Large intestine (tissue), 3 donors: ENCODE measurements around the gene PEPD. TPM values are rescaled to one million over a fixed set of nuclear protein-coding genes. Genes with fewer than 3 reads are reported as not detected.

ENCODE experiments used
- DNase-seq, 2 donors: peaks; one replicate each; pipeline versions ENCODE4 v3.0.0 to v3.0.0-alpha.2; 2013
- H3K27ac ChIP-seq: one replicate; pipeline ENCODE4 v1.5.1; 2013; ENCODE audit warnings: low read length
- H3K27me3 ChIP-seq: 2 replicates; pipeline ENCODE4 v1.6.1; 2013; ENCODE audit warnings: low read length; ENCODE audit not compliant: control insufficient read depth, insufficient read depth
- H3K36me3 ChIP-seq: 2 replicates; pipeline ENCODE4 v1.6.1; 2013; ENCODE audit warnings: low read length; ENCODE audit not compliant: control insufficient read depth, insufficient read depth
- H3K4me1 ChIP-seq: one replicate; pipeline ENCODE4 v1.6.1; 2013; ENCODE audit warnings: low read length; ENCODE audit not compliant: control insufficient read depth, insufficient read depth
- H3K4me3 ChIP-seq: one replicate; pipeline ENCODE4 v1.5.1; 2013; ENCODE audit warnings: low read length
- H3K9me3 ChIP-seq: one replicate; pipeline ENCODE4 v1.6.1; 2013; ENCODE audit warnings: mild to moderate bottlenecking, low read depth, low read length, moderate library complexity; ENCODE audit not compliant: control insufficient read depth
- WGBS: methylation state at CpG from one replicate; pipeline ENCODE4 v1.1.5; 2013; ENCODE audit warnings: low lambda C conversion rate; ENCODE audit not compliant: insufficient coverage; 5-methylcytosine and 5-hydroxymethylcytosine counted together
- polyA plus RNA-seq: library from polyadenylated mRNA; unstranded; fragments of 120-200 nt; gene quantifications from one replicate; pipeline ENCODE4 v1.2.1, GENCODE V29; 2013

Gene PEPD
- polyA plus RNA-seq, 1 donor, result 216 TPM

DNA sequence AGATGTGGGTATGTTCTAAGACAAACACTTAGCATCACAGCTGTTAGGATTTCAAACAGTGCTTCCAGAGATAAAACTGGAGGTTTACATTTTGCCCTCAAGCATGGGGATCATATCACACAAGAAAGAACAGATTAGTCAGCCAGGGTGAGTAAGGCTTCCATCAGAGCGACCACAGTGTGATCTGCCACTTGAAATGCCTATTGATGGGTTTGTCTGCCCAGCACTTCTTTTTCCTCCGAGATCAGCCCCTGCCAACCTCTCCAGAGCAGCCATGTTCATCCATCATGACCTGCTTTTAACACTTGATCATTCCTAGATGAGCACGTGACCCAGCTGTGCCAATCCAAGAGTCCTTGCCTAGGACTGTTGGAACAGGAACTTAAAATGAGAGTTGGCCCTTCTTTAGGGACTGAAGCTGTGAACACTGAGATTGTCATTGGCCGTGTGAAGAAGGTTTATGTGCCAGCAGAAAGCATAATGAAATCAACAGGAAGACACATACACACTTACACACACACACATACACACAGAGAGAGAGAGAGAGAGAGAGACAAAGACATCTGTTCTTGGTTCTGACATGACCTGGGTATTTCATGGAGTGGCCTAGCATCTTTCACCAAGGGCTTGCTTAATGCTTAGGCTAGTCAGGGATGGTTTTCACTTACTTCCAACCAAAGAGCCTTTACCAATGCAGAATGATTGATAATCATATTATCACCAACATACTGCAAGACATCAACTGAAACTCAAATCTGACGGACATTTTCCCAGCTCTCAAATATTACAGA lies 153.3 kb downstream of the PEPD start:
- Histone ChIP-seq H3K27ac (peak overlapping the region; percentile 75), H3K36me3 (no peaks in the 10 kb centered on the region), H3K4me1 (peaks cover 41% of the 10 kb centered on the region), H3K27me3 (no peaks in the 10 kb centered on the region), H3K4me3 (no peak overlapping the region), H3K9me3 (no peaks in the 10 kb centered on the region)
- DNase-seq, result no peak
- WGBS, result no CpG with 5 or more reads among the region's 5 CpGs

DNA sequence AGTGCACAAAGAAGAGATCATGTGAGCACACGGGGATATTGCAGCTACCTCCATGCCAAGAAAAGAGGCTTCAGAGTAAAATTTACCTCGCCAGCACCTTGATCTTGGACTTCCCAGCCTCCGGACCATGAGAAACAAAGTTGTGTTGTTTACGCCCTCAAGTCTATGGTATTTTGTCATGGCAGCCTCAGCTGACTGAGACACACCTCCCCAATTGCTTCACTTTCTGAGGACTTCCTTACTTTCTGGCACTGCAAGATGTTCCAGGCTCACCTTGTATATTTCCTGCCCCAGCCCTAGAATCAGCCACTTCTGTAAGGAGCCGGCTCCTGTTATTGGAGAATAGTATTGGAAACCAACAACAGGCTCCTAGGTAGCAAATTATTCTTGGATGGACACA lies 154.7 kb downstream of the PEPD start:
- WGBS, result 60% methylated on average over 1 of the region's 5 CpGs
- DNase-seq, result peak; percentile 37 to 77
- peak overlapping the region; percentile 75 for H3K27ac ChIP-seq
- H3K4me3 ChIP-seq, result no peak overlapping the region
- peaks cover 38% of the 10 kb centered on the region for H3K4me1 ChIP-seq
- no peaks in the 10 kb centered on the region for H3K27me3 ChIP-seq
- H3K36me3 ChIP-seq, result no peaks in the 10 kb centered on the region
- H3K9me3 ChIP-seq, result no peaks in the 10 kb centered on the region

DNA sequence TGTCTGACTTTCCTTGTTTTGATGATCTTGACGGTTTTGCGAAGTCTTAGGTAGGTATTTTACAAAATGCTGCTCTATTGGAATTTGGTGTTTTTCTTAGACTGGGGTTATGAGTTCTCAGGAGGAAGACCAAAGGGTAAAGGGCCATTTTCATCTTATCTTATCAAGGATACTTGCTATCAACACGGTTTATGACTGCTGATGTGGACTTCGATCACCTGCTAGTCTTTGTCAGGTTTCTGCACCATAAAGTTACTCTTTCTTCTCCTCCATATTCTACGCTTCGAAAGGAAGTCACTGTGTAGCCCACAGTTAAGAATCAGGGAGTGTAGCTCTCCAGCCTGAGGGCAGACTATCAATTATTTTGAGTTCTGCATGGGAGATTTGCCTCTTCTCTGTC lies 155.5 kb downstream of the PEPD start:
- no peaks in the 10 kb centered on the region for H3K27me3 ChIP-seq
- H3K27ac ChIP-seq, result peak overlapping the region; percentile 75
- no peaks in the 10 kb centered on the region for H3K9me3 ChIP-seq
- no peaks in the 10 kb centered on the region for H3K36me3 ChIP-seq
- H3K4me1 ChIP-seq, result peaks cover 38% of the 10 kb centered on the region
- 10% methylated on average over 2 of the region's 6 CpGs for WGBS
- peak; percentile 79 to 91 for DNase-seq
- peak overlapping the region; percentile 4 for H3K4me3 ChIP-seq

DNA sequence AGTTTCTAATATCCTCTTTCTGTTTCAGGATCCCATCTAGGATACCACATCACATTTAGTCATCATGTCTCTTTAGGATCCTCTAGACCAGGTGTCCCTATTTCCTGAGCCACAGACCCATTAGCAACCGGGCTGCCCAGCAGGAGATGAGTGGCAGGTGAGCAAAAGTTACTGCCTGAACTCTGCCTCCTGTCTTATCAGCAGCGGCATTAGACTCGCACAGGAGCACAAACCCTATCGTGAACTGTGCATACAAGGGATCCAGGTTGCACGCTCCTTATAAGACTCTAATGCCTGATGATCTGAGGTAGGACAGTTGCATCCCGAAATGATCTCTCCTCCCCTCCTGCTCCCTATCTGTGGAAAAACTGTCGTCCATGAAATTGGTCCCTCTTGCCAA lies 155.9 kb downstream of the PEPD start:
- peaks cover 38% of the 10 kb centered on the region for H3K4me1 ChIP-seq
- H3K27ac ChIP-seq, result peak overlapping the region; percentile 75
- no CpG with 5 or more reads among the region's 7 CpGs for WGBS
- peak; percentile 76 to 89 for DNase-seq
- no peaks in the 10 kb centered on the region for H3K9me3 ChIP-seq
- no peaks in the 10 kb centered on the region for H3K27me3 ChIP-seq
- peak overlapping the region; percentile 4 for H3K4me3 ChIP-seq
- H3K36me3 ChIP-seq, result no peaks in the 10 kb centered on the region

DNA sequence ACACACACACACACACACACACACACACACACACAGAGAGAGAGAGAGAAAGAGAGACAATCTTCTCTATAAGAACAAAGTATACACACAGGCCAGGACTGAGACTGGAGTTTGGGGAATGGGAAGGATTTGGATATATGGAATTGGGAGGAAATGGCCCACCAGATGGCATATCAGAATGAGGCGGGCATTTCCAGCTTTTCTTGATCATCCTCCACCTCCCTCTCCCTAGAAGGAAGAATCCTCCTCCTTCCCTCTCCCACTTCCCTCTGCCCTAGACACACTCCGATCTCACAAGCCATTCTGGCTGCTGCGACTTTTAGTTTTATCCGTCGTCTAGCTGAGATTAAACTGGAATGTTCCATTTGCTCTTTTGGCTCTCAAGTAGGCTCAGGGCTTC lies 158.1 kb downstream of the PEPD start:
- Histone ChIP-seq H3K9me3 (no peaks in the 10 kb centered on the region), H3K27ac (no peak overlapping the region), H3K4me3 (no peak overlapping the region), H3K4me1 (peaks cover 36% of the 10 kb centered on the region), H3K27me3 (no peaks in the 10 kb centered on the region), H3K36me3 (no peaks in the 10 kb centered on the region)
- DNase-seq, result no peak
- 100% methylated on average over 1 of the region's 5 CpGs for WGBS

DNA sequence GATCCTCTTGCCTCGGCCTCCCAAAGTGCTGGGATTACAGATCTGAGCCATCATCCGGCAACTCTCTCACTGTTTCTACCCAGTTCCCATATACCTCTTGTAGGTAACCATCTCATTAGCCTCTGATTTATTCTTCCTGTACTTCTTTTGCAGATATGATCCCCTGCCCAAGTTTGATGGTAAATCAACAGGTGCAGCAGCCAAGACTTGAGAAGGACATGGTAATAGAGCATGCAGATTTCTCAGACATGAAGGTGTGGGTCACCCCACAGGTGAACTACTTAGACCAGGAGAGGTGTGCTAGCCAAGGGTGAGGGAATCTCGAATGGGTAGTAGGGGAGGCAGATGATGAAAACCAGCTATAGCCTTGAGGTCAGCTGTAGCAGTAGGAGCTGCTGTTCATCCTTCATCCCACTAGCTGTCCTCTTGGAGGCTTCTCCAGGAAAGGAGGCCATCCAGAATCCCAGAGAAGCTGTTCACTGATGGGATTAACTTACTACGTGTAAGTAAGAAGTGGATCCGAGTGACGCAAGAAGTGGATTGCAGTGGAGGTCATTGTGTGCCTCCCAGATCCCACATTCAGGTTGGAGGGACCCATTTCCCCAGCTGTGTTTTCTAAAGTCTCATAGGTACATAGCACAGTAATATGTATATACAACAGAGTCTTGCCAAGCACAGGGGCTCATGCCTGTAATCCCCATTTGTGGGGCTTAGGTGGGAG lies 158.9 kb downstream of the PEPD start:
- DNase-seq, result no peak
- Histone ChIP-seq H3K36me3 (no peaks in the 10 kb centered on the region), H3K27me3 (no peaks in the 10 kb centered on the region), H3K4me3 (no peak overlapping the region), H3K27ac (no peak overlapping the region), H3K4me1 (peaks cover 28% of the 10 kb centered on the region), H3K9me3 (no peaks in the 10 kb centered on the region)
- no CpG with 5 or more reads among the region's 6 CpGs for WGBS

DNA sequence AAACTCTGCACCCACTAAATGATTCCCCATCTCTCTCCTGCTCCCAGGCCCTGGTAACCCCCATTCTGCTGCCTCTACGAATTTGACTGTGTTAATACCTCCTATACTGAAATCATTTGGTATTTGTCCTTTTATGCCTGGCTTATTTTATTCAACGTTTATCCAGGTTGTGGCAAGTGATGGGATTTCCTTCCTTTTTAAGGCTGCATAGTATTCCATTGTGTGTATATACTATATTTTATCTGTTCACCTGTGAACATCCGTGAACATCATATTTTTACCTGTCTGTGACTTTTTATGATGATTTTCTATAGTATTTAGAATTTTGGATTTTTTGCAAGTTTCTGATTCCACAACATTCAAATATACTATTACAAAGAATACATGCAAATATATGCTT lies 162.0 kb downstream of the PEPD start:
- Histone ChIP-seq H3K36me3 (no peaks in the 10 kb centered on the region), H3K4me1 (peaks cover 4% of the 10 kb centered on the region), H3K9me3 (peaks cover 2% of the 10 kb centered on the region), H3K4me3 (no peak overlapping the region), H3K27me3 (no peaks in the 10 kb centered on the region), H3K27ac (no peak overlapping the region)
- no CpG with 5 or more reads among the region's 3 CpGs for WGBS
- DNase-seq, result no peak

DNA sequence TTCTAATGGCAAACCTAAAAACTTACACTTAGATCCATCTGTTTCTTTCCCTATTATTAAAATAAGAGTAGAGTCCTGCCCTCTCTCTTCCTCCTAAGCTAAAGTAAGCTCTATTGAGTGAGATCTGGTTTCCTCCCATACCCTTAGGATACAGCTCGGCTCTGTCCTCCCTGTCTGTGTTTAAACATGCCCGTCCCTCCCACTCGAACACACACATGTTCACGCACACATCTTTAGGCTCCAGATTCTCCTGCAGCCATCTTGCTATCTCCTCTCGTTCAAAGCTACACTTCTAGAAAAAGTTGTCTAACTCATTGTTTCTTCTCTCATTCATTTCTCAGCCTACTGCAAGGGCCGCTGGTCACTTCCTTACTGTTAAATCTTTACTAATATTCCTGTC lies 163.2 kb downstream of the PEPD start:
- no peaks in the 10 kb centered on the region for H3K27me3 ChIP-seq
- DNase-seq, result no peak
- peaks cover 2% of the 10 kb centered on the region for H3K9me3 ChIP-seq
- H3K4me1 ChIP-seq, result no peaks in the 10 kb centered on the region
- 96% methylated on average over 4 of the region's 6 CpGs for WGBS
- no peak overlapping the region for H3K4me3 ChIP-seq
- no peak overlapping the region for H3K27ac ChIP-seq
- H3K36me3 ChIP-seq, result no peaks in the 10 kb centered on the region

DNA sequence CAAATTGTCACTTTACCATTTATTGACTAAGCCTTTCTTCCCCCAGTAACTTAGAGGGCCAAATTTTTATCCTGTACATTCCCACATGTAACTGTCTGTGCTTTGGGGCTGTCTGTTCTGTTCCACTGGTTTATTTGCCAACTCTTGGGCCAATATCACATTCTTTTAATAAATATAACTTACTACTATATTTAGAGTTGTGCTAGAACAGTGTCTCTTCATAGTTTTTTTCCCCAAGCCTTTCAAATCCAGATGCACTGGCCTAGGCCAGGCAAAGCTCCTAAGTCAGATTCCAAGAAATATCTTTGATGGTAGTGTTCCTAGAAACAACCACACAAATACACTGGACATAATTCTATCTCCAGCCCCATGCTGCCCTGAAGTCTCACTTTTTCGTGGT lies 164.0 kb downstream of the PEPD start:
- Histone ChIP-seq H3K27me3 (no peaks in the 10 kb centered on the region), H3K27ac (no peak overlapping the region), H3K36me3 (no peaks in the 10 kb centered on the region), H3K4me3 (no peak overlapping the region), H3K4me1 (no peaks in the 10 kb centered on the region), H3K9me3 (peaks cover 2% of the 10 kb centered on the region)
- no CpG with 5 or more reads among the region's 1 CpG for WGBS
- no peak for DNase-seq

DNA sequence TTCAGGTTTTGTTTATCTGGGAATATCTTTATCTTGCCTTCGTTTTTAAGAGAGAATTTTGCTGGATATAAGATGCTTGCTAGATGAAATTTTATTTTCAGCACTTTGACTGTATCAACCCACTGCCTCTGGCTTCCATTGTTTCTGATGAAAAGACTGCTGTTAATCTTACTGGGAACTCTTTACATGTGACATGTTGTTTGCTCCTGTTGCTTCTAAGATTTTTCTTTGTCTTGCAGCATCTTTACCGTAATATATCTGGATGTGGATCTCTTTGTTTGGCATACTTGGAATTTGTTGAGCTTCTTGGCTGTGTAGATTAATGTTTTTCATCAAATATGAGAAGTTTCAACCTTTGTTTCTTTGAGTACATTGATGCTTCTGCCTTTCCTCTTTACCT lies 166.1 kb downstream of the PEPD start:
- H3K9me3 ChIP-seq, result peaks cover 2% of the 10 kb centered on the region
- no peak overlapping the region for H3K4me3 ChIP-seq
- H3K4me1 ChIP-seq, result no peaks in the 10 kb centered on the region
- no peaks in the 10 kb centered on the region for H3K27me3 ChIP-seq
- DNase-seq, result no peak
- no CpG with 5 or more reads among the region's 2 CpGs for WGBS
- H3K36me3 ChIP-seq, result no peaks in the 10 kb centered on the region
- no peak overlapping the region for H3K27ac ChIP-seq
